Hematopoietic multipotent progenitor cell (in vitro differentiated cells): Measurements from ENCODE around the gene CALML6. TPM values are rescaled to one million over a fixed set of nuclear protein-coding genes. Genes with fewer than 3 reads are reported as not detected.
"Not testable (repeated sequence)": the region's sequence is repeated elsewhere in the genome, so short reads cannot be mapped to it uniquely, and the experiment has no call there.

ENCODE experiments used
- DNase-seq, 3 donors: peaks; one replicate each; pipeline ENCODE4 v3.0.0-alpha.2; 2011 to 2015; ENCODE audit warnings: low read depth in 2 of 3, low spot score in 2 of 3
- total RNA-seq: library from RNA; depleted of rRNA; stranded (reverse); fragments of >200 nt; gene quantifications from one replicate; pipeline ENCODE4 v1.2.3, GENCODE V29; 2012

Gene CALML6, protein sequence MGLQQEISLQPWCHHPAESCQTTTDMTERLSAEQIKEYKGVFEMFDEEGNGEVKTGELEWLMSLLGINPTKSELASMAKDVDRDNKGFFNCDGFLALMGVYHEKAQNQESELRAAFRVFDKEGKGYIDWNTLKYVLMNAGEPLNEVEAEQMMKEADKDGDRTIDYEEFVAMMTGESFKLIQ
- 0.27 TPM for total RNA-seq

DNA sequence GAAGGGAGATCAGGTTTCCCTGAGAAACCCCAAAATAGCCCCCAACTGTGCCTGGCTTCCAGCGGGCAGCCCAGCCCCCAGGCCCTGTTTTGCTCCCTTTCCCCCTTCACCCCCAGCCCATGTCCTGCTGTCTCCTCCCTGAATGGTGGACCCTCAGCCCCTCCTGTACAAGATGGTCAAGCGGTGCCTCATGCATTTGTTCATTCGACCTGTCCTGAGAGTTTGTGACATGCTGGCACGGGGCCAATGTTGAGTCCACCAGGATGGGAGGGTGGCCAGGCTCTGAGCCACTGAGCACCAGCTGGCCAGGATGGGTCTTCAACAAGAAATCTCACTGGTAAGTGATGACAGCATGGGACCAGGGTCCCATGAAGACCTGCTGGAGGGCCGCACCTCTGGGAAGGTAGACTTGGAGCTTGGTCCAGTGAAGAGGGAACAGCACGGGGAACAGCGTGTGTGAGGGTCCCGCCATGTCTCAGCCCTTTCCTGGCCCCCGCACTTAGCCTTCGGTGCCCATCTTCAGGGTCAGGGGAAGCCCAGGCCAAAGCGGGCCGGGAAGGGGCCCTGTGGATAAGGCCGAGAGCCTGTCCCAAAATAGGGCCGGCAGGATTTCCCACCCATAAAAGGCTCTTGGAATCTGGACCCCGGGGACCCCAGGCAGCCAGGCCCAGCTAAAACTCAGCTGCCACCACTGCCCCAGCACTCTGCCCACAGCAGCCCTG lies at the start of gene CALML6:
Gene CALML6 (plus strand): TSS at position 290 of the 722 bp plus-strand sequence. CDS start 21 bp downstream, at position 311.
- DNase-seq = no peak

DNA sequence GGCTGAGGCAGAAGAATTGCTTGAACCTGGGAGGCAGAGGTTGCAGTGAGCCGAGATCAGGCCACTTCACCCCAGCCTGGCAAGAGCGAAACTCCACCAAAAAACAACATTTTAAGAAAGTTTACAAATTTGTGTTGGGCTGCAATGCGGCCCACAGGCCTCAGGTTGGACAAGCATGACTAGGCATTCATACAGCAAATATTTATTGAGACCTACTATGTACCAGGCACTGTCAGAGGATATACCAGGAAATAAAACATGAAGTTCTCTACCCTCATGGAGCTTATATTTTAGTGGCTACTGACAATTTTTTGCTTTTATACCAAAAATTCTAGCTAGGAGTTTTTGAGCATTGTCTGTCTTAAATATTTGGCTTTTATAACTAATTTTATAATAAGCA lies 47.9 kb upstream of the CALML6 start:
- DNase-seq = no peak

DNA sequence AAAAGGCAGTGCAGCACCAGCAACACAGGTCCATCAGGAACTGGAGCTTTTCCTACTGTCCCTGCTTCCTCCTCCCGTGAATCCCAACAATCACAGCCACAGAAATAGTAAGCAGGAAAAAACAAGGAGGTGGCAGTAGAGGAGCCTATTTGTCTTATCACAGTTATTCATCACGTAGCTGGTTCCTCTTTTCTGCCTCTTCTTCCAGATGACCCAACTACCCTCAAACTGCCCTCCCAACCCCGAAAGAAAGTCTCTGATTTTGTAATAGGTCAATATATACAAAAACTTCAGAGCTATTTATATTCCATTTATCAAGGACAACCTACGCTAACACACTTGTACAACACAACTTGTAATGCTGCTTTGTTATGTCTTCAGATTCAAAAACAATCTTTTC lies 45.6 kb upstream of the CALML6 start:
- peak in 2 of 3 donors; percentile 36 to 53 for DNase-seq

DNA sequence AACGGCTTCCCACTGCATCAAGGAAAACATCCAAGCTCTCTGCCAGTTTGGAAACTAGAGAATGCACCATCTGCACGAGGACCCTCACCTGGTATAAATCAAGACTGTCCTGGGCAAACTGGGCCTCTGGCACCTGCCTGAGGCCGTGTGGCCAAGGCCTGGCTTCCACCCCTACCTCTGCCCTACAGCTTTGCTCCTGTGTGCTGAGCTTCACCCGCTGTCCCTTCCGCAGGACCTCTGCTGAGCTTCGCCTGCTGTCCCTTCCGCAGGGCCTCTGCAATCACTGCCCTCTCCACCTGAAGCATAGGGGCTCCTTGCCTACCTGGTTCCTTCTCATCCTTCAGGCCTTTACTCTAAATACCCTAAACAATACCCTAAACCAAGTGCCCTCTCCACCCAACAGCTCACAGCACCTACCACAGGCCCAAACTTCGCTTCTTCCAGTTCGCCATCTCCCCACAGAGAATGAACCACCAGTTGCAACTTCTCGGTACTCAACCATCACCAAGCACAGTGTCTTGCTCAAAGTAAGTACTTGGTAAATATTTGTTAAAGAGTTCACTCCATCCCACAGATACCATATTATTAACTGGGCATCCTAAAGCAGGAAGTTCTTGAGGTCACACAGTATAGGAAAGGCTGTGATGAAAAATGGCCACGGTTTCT lies 42.6 kb upstream of the CALML6 start:
- no peak for DNase-seq

DNA sequence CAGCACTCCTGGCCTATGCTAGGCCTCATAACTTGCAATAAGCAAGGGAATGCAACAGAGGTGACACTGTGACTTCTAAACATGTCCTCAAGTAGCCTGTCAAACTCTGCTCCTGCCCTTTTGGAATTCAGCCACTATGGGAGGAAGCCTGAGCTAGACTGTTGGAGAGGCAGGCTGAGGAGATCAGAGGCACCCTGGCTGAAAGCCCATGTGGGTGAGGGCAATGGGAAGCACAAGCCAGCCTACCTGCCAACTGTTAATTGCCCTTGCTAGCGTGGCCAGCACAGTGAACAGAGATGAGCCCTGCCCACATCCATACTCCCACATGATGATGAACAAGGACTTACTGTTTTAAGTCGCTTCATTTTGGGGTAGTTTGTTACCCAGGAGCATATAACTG lies 41.9 kb upstream of the CALML6 start:
- no peak for DNase-seq

DNA sequence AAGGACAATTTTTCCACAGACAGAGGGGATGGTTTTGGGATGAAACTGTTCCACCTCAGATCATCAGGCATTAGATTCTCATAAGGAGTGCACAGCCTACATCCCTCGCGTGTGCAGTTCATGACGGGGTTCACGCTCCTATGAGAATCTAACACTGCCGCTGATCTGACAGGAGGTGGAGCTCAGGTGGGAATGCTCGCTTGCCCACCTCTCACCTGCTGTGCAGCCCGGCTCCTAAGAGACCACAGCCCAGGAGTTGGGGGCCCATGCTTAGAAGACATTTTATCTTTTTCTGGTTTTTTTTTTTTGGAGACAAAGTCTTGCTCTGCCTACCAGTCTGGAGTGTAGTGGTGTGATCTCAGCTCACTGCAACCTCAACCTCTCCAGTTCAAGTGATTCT lies 40.2 kb upstream of the CALML6 start:
- no peak for DNase-seq

DNA sequence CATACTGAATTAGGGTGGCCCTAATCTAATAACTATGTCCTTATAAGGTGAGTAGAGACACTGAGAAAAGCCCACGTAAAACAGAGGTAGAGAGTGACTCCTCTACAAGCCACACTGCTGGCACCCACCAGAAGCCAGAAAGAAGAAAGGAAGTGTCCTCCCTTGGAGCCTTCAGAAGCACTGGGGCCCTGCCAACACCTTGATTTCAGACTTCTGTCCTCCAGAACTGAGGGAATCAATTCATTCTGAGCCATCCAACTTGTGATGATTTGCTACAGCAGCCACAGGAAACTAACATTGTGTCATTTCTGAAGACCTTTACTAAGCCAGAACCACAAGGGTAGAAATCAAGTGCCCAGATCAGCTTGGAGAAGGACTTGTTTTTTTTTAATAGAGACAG lies 39.1 kb upstream of the CALML6 start:
- DNase-seq = no peak

DNA sequence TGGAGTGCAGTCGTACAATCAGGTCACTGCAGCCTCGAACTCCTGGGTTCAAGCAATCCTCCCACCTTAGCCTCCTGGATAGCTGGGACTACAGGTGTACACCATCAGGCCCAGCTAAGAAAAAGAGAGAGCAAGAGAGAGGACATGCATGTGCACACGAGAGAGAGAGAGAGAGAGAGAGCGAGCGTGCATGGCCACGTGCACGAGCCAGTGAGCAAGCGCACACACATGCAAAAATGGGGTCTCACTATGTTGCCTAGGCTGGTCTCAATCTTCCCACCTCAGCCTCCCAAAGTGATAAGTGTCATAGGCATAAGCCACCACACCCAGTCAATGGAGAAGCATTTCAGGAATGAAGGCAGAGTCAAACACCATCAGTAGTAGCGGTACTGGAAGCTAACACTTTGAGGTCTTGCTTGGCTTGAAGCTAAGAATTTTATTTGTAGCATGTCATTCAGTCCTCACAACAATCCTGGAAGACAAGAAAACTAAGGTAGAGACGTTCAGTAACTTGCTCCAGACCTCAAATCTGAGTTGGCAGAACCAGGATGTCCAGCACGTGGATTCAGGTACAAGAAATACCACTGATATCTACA lies 38.6 kb upstream of the CALML6 start:
- no peak for DNase-seq

DNA sequence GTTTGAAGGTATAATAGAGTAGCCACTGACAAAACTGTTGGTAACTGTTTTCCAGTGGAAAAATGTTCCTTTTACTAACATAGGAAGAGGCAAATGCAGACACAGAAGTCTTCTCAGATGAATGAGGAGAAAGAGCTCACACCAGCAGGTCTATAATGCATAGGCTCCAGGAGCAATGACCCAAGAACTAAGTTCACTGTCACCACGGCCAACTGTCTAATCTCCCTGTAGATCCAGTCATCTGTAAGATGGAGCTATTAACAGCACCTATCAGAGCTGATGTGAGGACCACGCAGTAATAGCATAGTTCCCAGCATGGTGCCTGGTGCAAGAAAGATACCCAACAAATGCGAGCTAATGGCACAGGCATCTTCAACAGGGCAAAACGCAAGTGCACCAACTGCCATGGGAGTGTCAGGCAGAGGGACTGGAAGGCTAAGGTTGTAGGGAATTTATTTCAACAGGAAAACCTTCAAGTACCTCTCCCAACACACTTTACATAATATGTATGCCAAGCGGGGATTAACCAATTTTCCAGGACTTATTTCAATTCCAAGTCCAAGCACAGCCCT lies 37.1 kb upstream of the CALML6 start:
- no peak for DNase-seq

DNA sequence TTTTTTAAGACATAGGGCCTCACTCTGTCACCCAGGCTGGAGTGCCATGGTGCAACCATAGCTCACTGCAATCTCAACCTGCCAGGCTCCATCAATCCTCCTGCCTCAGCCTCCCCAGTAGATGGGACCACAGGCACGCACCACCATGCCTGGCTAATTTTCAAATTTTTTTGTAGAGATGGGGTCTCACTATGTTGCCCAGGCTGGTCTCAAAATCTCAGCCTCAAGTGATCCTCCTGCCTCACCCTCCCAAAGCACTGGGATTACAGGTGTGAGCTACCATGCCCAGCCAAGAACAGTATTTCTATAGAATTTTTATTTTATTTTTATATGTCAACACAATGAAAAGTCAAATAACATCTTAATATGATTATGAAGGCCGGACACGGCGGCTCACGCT lies 35.1 kb upstream of the CALML6 start:
- DNase-seq = no peak

DNA sequence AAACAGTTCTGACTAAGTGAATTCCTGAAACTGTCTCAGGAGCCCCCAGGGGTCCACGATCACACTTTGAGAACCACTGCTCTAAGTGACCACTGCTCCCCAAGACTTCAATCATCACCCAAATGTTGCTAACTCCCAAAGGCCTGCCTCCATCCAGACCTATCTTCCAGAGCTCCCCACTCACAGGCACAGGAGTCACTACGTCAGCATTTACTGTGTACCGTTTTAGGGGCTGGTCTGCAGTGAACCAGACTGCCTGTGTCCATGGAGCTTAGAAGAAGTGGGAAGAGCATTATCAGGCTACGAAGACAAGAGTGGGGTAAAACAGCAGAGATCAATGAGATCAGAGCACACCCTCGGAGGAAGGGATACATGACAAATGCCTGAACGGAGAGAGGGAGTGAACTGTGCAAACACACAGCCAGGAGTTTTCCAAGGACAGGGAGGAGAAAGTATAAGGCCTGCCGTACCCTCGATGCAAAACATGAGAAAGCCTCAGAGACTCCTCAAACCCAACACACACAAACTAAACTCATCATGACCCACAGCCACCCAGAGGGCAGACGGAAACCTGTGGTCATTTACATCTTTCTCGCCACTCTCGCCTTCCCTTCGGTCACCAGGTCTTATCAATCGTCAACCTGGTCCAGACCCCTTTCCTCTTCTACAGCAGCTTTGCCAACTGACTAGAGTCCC lies 34.3 kb upstream of the CALML6 start:
- no peak for DNase-seq

DNA sequence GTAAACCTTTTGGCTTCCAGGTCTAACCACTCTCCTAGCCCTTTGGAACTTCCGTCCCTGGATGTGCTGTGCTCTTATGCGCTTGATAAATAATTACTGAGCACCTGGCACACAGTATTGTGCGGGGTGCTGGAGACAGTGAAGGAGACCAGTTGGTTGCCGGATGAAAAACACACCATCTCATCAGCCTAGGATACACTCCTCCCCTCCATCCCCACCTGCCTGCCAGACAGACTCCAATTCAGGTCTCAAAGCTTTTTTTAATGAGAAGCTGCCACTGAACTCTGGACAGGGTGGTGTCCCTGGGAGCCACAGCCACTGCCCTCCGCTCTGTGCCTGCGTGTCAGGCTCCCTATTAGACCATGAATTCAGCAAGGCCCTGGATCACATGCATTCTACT lies 33.3 kb upstream of the CALML6 start:
- DNase-seq = no peak

DNA sequence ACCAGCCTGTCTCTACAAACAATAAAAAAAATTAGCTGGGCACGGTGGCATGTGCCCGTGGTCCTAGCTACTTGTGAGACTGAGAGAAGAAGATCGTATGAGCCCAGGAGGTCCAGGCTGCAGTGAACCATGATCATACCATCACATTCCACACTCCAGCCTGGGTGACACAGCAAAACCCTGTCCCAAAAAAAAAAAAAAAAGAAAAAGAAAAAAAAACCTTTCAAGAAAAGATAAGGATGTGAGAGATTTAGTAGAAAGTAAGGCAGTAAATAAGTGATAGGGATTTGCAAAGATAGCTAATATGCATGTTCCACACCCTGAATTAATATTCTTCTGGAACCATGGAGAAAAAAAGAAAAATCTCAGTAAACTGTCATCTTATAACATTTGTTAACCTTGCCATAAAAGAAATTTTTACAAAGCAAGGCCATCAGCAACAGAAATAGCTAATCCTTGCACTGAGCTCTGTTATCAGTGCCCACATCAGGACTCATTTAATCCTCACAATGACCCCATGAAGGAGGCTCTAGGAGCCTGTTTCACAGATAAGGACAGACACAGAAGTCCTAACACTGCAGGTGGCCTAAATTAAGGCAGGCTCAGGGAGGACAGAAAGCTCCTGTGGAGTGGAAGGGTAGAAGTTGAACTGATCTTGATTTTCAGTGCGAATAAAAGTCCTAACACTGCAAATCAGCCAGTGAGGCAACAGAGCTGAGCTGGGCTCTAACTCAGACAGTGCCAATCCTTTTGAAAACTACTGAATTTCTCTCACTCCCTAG lies 31.8 kb upstream of the CALML6 start:
- no peak for DNase-seq

DNA sequence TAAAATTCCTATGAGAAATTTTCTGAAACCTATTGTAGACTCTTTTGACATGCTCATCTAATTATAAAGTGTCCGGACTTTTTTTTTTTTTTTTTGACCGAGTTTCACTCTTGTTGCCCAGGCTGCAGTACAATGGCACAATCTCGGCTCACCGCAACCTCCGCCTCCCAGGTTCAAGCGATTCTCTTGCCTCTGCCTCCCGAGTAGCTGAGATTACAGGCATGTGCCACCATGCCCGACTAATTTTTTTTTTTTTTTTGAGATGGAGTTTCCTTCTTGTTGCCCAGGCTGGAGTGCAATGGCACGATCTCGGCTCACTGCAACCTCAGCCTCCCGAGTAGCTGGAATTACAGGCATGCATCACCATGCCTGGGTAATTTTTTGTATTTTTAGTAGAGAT lies 31.2 kb upstream of the CALML6 start:
- not testable (repeated sequence) for DNase-seq

DNA sequence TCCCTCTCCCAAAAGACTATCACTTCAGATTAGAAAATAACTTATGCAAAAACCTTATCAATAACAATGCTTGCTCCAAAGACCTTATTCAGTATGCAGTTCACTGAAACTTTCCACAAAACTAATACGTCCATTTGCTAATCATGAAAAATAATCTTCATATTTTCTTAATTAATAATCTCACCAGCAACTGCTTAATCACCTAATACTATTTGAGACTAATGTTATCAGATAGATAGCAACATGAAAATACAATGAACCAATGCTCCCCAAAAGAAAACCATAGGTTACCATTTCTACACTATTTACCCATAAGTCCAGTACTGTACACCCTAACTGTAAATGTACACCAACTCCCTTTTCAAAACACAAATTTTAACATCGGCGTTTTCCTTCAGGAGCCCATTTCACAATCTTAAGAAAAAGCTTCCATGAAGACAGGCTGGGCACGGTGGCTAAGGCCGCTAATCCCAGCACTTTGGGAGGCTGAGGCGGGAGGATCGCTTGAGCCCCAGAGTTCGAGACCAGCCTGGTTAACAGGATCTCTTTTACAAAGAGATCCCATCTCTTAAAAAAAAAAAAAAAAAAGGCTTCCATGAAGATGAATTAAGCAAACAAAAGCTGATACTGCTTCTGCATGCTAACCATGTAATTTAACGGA lies 25.8 kb upstream of the CALML6 start:
- DNase-seq = no peak

DNA sequence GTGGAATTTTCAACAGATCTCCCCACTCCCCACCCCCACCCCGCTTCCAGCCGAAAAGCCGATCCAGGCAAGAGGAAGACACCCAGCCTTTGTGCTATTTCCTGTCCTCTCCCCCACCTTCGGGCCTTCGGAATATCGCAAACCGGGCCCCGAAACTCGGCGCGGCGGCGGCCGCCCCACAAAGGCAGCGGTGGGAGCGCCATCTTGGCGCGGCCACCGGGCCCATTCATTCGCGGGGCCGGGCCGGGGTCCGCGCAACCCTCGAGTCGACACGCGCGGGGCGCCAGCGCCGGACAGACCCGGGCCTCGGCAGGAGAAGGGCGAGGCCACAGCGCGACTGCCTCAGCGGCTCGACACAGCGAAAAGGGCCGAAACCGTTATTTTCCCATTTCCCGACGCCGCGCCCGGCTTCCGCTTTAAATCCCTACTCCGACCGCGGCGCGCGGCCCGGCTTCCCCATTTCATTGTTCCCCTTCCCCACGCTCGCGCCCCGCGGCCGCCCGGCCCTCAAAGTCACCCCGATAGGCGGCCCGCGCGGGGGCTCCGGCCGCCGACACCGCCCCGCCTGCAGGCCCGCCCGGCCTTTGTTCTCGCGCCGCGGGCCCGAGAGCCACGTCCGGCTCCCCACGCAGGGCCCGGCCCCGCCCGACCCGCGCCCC lies 25.1 kb upstream of the CALML6 start:
- DNase-seq = peak in 2 of 3 donors; percentile 61 to 70

DNA sequence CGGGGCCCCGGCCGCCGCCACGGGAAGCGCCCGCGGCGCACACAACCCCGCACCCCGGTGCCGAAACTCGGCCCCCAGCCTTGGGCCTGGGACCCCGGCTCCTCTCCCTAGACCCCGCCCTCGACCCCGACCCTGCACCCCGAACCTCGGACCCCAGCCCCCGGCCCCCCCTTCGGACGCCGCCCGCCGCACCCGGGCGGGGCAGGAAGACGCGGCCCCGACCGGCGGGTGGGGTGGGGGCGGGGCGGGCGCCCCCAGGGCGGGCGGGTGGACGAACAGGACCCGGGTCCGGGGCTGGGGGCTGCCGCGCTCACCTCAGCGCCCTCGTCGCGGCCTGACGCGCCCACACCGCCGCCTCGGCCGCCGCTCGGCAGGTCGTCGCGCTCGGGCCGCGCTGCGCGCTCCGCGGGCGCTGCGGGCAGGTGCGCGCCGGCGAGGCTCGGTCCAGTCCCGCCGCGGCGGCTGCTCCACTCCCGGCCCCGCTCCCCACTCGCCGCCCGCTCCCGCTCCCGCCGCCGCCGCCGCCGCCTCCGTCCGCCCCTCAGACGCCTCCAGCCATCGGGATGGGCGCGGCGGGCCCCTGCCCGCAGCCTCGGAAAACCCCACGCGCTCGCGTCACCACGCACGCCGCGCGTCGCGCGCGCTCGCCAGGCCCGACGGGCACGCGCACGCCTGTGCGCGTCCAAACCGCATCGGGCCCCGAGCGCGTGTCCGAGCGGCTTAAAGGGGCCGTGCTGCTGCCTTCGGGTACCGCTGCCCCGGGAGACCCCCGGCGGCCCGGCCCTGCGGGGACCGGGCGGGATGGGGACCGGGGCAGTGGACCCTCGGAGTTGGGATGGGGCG lies 24.3 kb upstream of the CALML6 start, which contains the start of gene GNB1:
Gene GNB1 (minus strand): TSS at position 582 of the 843 bp plus-strand sequence. CDS start 65,634 bp downstream, outside the sequence.
- DNase-seq = peak; percentile 92
